C4-2B (cell line): ENCODE data around the gene BANK1.

Experiments
- ZFX ChIP-seq: fragments of 450-650 bp; IDR thresholded peaks from 2 replicates; pipeline ENCODE4 v1.6.1; 2017
- TF ChIP-seq, protein P1 (sequence below): fragments of 450-650 bp; conservative IDR thresholded peaks from 2 replicates; pipeline ENCODE4 v1.5.1; 2017; ENCODE audit warnings: mild to moderate bottlenecking

DNA sequence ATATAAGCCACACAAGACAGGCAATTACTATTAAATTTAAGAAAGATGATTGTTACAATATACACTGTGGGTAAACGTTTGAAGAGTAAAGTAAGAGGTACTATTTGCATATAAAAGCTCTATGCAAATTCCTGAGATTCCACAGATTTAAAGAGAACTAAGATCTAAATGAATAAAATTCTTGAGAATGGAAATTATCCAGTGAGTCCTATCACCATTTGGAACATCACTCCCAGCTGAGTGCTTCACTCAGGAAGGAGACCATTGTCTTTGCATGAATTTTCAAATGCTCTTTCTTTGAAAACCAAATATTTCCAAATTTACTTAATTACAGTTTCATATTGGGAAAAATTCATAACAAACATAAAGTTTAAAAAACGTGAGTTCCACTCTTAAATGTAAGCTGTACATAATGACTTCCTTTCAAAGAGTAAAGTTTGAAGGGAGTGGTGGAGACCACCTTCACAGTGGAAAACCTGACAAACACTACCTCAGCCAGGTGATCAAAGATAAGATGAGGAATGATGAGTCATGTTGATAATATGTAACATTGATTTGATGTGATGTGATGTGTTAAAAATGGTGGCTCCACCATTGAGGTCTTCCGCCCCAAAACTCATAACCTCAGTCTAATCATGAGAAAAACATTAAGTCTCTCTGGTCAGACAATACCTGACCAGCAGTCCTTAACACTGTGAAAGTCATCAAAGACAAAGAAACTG is 159.9 kb downstream of the BANK1 start:
- TF ChIP-seq, protein P1, sequence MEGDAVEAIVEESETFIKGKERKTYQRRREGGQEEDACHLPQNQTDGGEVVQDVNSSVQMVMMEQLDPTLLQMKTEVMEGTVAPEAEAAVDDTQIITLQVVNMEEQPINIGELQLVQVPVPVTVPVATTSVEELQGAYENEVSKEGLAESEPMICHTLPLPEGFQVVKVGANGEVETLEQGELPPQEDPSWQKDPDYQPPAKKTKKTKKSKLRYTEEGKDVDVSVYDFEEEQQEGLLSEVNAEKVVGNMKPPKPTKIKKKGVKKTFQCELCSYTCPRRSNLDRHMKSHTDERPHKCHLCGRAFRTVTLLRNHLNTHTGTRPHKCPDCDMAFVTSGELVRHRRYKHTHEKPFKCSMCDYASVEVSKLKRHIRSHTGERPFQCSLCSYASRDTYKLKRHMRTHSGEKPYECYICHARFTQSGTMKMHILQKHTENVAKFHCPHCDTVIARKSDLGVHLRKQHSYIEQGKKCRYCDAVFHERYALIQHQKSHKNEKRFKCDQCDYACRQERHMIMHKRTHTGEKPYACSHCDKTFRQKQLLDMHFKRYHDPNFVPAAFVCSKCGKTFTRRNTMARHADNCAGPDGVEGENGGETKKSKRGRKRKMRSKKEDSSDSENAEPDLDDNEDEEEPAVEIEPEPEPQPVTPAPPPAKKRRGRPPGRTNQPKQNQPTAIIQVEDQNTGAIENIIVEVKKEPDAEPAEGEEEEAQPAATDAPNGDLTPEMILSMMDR = no peak
- TF ChIP-seq ZFX = no peak
